ENCODE measurements around the gene SNX25.

DNA sequence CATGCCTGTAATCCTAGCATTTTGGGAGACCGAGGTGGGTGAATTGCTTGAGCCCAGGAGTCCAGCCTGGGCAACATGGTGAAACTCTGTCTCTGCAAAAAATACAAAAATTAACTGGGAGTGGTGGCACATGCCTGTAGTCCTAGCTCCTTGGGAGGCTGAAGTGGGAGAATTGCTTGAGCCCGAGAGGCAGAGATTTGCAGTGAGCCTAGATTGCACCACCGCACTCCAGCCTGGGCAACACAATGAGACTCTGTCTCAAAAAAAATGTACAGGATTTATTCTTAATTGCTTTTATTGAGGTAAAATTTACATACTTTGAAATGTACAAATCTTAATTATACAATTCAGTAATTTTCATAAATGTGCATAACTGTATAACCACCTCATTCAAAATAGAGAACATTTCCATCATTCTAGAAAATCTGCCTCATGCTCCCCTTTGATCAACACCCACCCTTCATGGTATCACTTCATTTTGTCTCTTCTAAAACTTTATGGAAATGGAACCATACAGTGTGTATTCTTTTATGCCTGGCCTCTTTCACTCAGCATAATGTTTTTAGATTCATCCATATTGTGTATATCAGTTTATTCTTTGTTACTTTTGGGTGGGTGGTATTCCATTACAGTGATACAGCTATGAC lies 39.1 kb downstream of the SNX25 start:
- TF ChIP-seq, protein P1, sequence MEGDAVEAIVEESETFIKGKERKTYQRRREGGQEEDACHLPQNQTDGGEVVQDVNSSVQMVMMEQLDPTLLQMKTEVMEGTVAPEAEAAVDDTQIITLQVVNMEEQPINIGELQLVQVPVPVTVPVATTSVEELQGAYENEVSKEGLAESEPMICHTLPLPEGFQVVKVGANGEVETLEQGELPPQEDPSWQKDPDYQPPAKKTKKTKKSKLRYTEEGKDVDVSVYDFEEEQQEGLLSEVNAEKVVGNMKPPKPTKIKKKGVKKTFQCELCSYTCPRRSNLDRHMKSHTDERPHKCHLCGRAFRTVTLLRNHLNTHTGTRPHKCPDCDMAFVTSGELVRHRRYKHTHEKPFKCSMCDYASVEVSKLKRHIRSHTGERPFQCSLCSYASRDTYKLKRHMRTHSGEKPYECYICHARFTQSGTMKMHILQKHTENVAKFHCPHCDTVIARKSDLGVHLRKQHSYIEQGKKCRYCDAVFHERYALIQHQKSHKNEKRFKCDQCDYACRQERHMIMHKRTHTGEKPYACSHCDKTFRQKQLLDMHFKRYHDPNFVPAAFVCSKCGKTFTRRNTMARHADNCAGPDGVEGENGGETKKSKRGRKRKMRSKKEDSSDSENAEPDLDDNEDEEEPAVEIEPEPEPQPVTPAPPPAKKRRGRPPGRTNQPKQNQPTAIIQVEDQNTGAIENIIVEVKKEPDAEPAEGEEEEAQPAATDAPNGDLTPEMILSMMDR (IDR thresholded peaks at IDR 0.05): no peak
- TF ChIP-seq POLR2A (IDR thresholded peaks at IDR 0.05) (no peak), POLR2AphosphoS5 (IDR thresholded peaks at IDR 0.05; ENCODE audit: insufficient read depth in 1 of 2, low read depth in 1 of 2) (no peak)

Measured in vagina (tissue), 2 donors.